GM03348 (cell line): ENCODE measurements around the gene NTN1.
"Not testable (repeated sequence)": the region's sequence is repeated elsewhere in the genome, so short reads cannot be mapped to it uniquely, and the experiment has no call there.

Source experiments
- DNase-seq: peaks from one replicate; pipeline ENCODE4 v3.0.0; 2012; ENCODE audit warnings: low spot score

The NTN1 gene

GRCh38 chr17:9244066-9245052 is 223.0 kb downstream of the NTN1 start:
- peak; percentile 75 for DNase-seq

- no peak for DNase-seq
Observed at GRCh38 chr17:9247401-9247938, 226.2 kb downstream of the NTN1 start.

- DNase-seq = no peak
Observed at GRCh38 chr17:9249245-9249953, 228.1 kb downstream of the NTN1 start.

GRCh38 chr17:9251273-9251672 is 230.0 kb downstream of the NTN1 start:
- no peak for DNase-seq

GRCh38 chr17:9253308-9253707 is 232.0 kb downstream of the NTN1 start:
- DNase-seq = no peak

GRCh38 chr17:9254841-9255240 is 233.5 kb downstream of the NTN1 start:
- no peak for DNase-seq

GRCh38 chr17:9255833-9256232 is 234.5 kb downstream of the NTN1 start:
- DNase-seq = no peak

- DNase-seq = no peak
Observed at GRCh38 chr17:9256361-9256750, 235.0 kb downstream of the NTN1 start.

- no peak for DNase-seq
Observed at GRCh38 chr17:9256751-9257629, 235.7 kb downstream of the NTN1 start.

GRCh38 chr17:9257630-9257965 is 236.3 kb downstream of the NTN1 start:
- not testable (repeated sequence) for DNase-seq

GRCh38 chr17:9258115-9259015 is 237.1 kb downstream of the NTN1 start:
- DNase-seq = no peak

- no peak for DNase-seq
Observed at GRCh38 chr17:9259419-9259818, 238.1 kb downstream of the NTN1 start.

- DNase-seq = no peak
Observed at GRCh38 chr17:9261081-9262012, 240.0 kb downstream of the NTN1 start.

- no peak for DNase-seq
Observed at GRCh38 chr17:9266031-9266680, 244.8 kb downstream of the NTN1 start.

- DNase-seq = no peak
Observed at GRCh38 chr17:9266697-9267117, 245.4 kb downstream of the NTN1 start.

- no peak for DNase-seq
Observed at GRCh38 chr17:9268546-9268945, 247.2 kb downstream of the NTN1 start.

GRCh38 chr17:9269350-9270035 is 248.2 kb downstream of the NTN1 start:
- no peak for DNase-seq

GRCh38 chr17:9270921-9271320 is 249.6 kb downstream of the NTN1 start:
- no peak for DNase-seq

- DNase-seq = no peak
Observed at GRCh38 chr17:9271989-9272388, 250.7 kb downstream of the NTN1 start.
